SK-N-SH (cell line): ENCODE data around the gene PRKN. TPM values are rescaled to one million over a fixed set of nuclear protein-coding genes. Genes with fewer than 3 reads are reported as not detected.

Source experiments
- CTCF ChIA-PET: fragments of 300-600, 350-600 bp; formaldehyde crosslinking; extraction: SDS; loops from one replicate; lab custom pipeline; 2021; lab: Yijun Ruan, JAX
- POLR2A ChIA-PET: fragments of 350-600 bp; sonication (Branson Sonifier 250); formaldehyde crosslinking; extraction: SDS; loops from one replicate; lab custom pipeline; 2020; ENCODE audit warnings: antibody characterized with exemption, inconsistent platforms; lab: Yijun Ruan, JAX
- DNase-seq: peaks from one replicate; pipeline ENCODE4 v3.0.0; 2012
- H2AFZ ChIP-seq: fragments of 200-600 bp; sonication (generic); 2 replicates; pipeline ENCODE4 v1.8.1; 2016; ENCODE audit warnings: antibody characterized with exemption, mild to moderate bottlenecking, low read depth
- H3F3A ChIP-seq: fragments of 200-600 bp; sonication (generic); replicated peaks from 2 replicates; pipeline ENCODE3; 2016; ENCODE audit warnings: antibody characterized with exemption, mild to moderate bottlenecking; ENCODE audit not compliant: insufficient read depth
- H3K27ac ChIP-seq, 2 experiments: fragments of 200-500 bp in 1 of 2; fragments of 200-600 bp in 1 of 2; sonication (Bioruptor generic) in 1 of 2; sonication (generic), shearing (Covaris generic) in 1 of 2; 2 replicates each; pipeline versions ENCODE4 v1.5.1 to v1.6.1; 2014 to 2016; ENCODE audit warnings: low read depth in 2 of 2, inconsistent platforms in 1 of 2, low read length in 1 of 2, mild to moderate bottlenecking in 1 of 2, mixed read lengths in 1 of 2
- H3K27me3 ChIP-seq: fragments of 200-600 bp; sonication (generic), shearing (Covaris generic); 2 replicates; pipeline ENCODE4 v1.6.1; 2016; ENCODE audit warnings: mixed run types; ENCODE audit not compliant: insufficient read depth
- H3K36me3 ChIP-seq, 2 experiments: fragments of 200-500 bp in 1 of 2; fragments of 200-600 bp in 1 of 2; sonication (Bioruptor generic) in 1 of 2; sonication (generic) in 1 of 2; replicated peaks in 1 of 2; 2 replicates each; pipeline versions ENCODE3 to v1.5.1; 2014 to 2016; ENCODE audit warnings: low read length in 1 of 2, mild to moderate bottlenecking in 1 of 2; ENCODE audit not compliant: insufficient read depth in 2 of 2, control insufficient read depth in 1 of 2
- H3K4me1 ChIP-seq, 2 experiments: fragments of 200-500 bp in 1 of 2; fragments of 200-600 bp in 1 of 2; sonication (Bioruptor generic) in 1 of 2; sonication (generic), shearing (Covaris generic) in 1 of 2; 2 replicates each; pipeline versions ENCODE4 v1.5.1 to v1.6.1; 2014 to 2016; ENCODE audit warnings: low read depth in 1 of 2, low read length in 1 of 2, mixed run types in 1 of 2; ENCODE audit not compliant: insufficient read depth in 2 of 2, control insufficient read depth in 1 of 2
- H3K4me2 ChIP-seq: fragments of 200-600 bp; sonication (generic), shearing (Covaris generic); 2 replicates; pipeline ENCODE4 v1.6.1; 2017; ENCODE audit warnings: mixed run types
- H3K4me3 ChIP-seq, 2 experiments: fragments of 200-500 bp in 1 of 2; fragments of 200-600 bp in 1 of 2; sonication (Bioruptor generic) in 1 of 2; sonication (generic), shearing (Covaris generic) in 1 of 2; 2 replicates each; pipeline versions ENCODE4 v1.5.1 to v1.8.1; 2014 to 2016; ENCODE audit warnings: low read depth in 2 of 2, inconsistent platforms in 1 of 2, low read length in 1 of 2, mild to moderate bottlenecking in 1 of 2, mixed read lengths in 1 of 2, moderate library complexity in 1 of 2
- H3K79me2 ChIP-seq: fragments of 200-600 bp; sonication (generic); 2 replicates; pipeline ENCODE4 v1.8.1; 2017; ENCODE audit warnings: mild to moderate bottlenecking; ENCODE audit not compliant: insufficient read depth
- H3K9ac ChIP-seq: fragments of 200-600 bp; sonication (generic); 2 replicates; pipeline ENCODE4 v1.6.1; 2017; ENCODE audit warnings: mixed run types
- H3K9me2 ChIP-seq: fragments of 200-600 bp; sonication (generic); 2 replicates; pipeline ENCODE4 v1.6.1; 2017; ENCODE audit warnings: mixed run types
- H3K9me3 ChIP-seq: fragments of 200-600 bp; sonication (generic); 2 replicates; pipeline ENCODE4 v1.6.1; 2017; ENCODE audit warnings: mixed run types, mild to moderate bottlenecking, moderate library complexity
- H4K20me1 ChIP-seq: fragments of 200-600 bp; sonication (generic); 2 replicates; pipeline ENCODE4 v1.6.1; 2017; ENCODE audit warnings: mild to moderate bottlenecking, mixed run types; ENCODE audit not compliant: insufficient read depth
- CHD2 ChIP-seq: fragments of 150-350 bp; IDR thresholded peaks from 2 replicates; pipeline ENCODE4 v1.6.1; 2018; ENCODE audit warnings: low read length; ENCODE audit not compliant: partially characterized antibody
- EP300 ChIP-seq, 2 experiments: IDR thresholded peaks; 2 replicates each; pipeline versions ENCODE4 v1.4.0 to v1.6.1; 2012; ENCODE audit warnings: borderline replicate concordance in 1 of 2, low read depth in 1 of 2, low read length in 1 of 2
- FOXJ3 ChIP-seq: sonication (generic); formaldehyde crosslinking; IDR thresholded peaks from 2 replicates; pipeline ENCODE4 v1.5.1; 2020; ENCODE audit warnings: mild to moderate bottlenecking, missing genetic modification reagents
- GABPA ChIP-seq: IDR thresholded peaks from 2 replicates; pipeline ENCODE4 v1.4.0; 2012; ENCODE audit warnings: low read depth, mild to moderate bottlenecking
- GATA2 ChIP-seq: sonication (generic); formaldehyde crosslinking; IDR thresholded peaks from 2 replicates; pipeline ENCODE4 v1.5.0; 2020; ENCODE audit warnings: mild to moderate bottlenecking, missing genetic modification reagents
- JUND ChIP-seq: IDR thresholded peaks from 2 replicates; pipeline ENCODE4 v1.4.0; 2012
- MXI1 ChIP-seq: IDR thresholded peaks from 2 replicates; pipeline ENCODE4 v1.6.1; 2012; ENCODE audit warnings: mild to moderate bottlenecking, low read depth, low read length, improper control_type of control experiment
- NFIC ChIP-seq: IDR thresholded peaks from 2 replicates; pipeline ENCODE4 v1.4.0; 2012; ENCODE audit warnings: borderline replicate concordance
- POLR2AphosphoS5 ChIP-seq: IDR thresholded peaks from 2 replicates; pipeline ENCODE4 v1.6.1; 2012; ENCODE audit warnings: low read depth, low read length
- RAD21 ChIP-seq: IDR thresholded peaks from 2 replicates; pipeline ENCODE4 v1.6.1; 2012; ENCODE audit warnings: mild to moderate bottlenecking, low read length
- RCOR1 ChIP-seq: fragments of 150-350 bp; IDR thresholded peaks from 2 replicates; pipeline ENCODE4 v1.6.1; 2017; ENCODE audit warnings: antibody characterized with exemption, low read length
- RFX5 ChIP-seq: IDR thresholded peaks from 2 replicates; pipeline ENCODE4 v1.6.1; 2012; ENCODE audit warnings: mild to moderate bottlenecking, improper control_type of control experiment, low read length
- RXRA ChIP-seq: IDR thresholded peaks from 2 replicates; pipeline ENCODE4 v1.4.0; 2012; ENCODE audit warnings: low read depth, mild to moderate bottlenecking, borderline replicate concordance
- SIN3A ChIP-seq: IDR thresholded peaks from 2 replicates; pipeline ENCODE4 v1.6.1; 2012; ENCODE audit warnings: low read depth, mild to moderate bottlenecking, low read length, moderate library complexity, borderline replicate concordance
- TEAD4 ChIP-seq: IDR thresholded peaks from 2 replicates; pipeline ENCODE4 v1.4.0; 2012; ENCODE audit warnings: mild to moderate bottlenecking, borderline replicate concordance; ENCODE audit not compliant: insufficient read depth
- YY1 ChIP-seq: IDR thresholded peaks from 2 replicates; pipeline ENCODE4 v1.4.0; 2012; ENCODE audit warnings: low read depth, mild to moderate bottlenecking
- WGBS: methylation state at CpG from one replicate; pipeline ENCODE4 v1.1.6; 2017; ENCODE audit warnings: low lambda C conversion rate; 5-methylcytosine and 5-hydroxymethylcytosine counted together
- polyA plus RNA-seq, 3 experiments: library from polyadenylated mRNA; depleted of rRNA; stranded (reverse); fragments of >200 nt; gene quantifications; 2 replicates each; pipeline ENCODE4 v1.2.3, GENCODE V29; 2012
- TF ChIP-seq, protein P1 (sequence below): IDR thresholded peaks from 2 replicates; pipeline ENCODE4 v1.4.0; 2012; ENCODE audit warnings: low read depth, borderline replicate concordance
- TF ChIP-seq, protein P2 (sequence below): fragments of 150-350 bp; IDR thresholded peaks from 2 replicates; pipeline ENCODE4 v1.6.1; 2017; ENCODE audit warnings: antibody characterized with exemption, low read length, low read depth, borderline replicate concordance

The PRKN gene
- polyA plus RNA-seq, 1 of the 3 experiments (the other 2 are of a cell fraction) = 0.76 TPM

DNA sequence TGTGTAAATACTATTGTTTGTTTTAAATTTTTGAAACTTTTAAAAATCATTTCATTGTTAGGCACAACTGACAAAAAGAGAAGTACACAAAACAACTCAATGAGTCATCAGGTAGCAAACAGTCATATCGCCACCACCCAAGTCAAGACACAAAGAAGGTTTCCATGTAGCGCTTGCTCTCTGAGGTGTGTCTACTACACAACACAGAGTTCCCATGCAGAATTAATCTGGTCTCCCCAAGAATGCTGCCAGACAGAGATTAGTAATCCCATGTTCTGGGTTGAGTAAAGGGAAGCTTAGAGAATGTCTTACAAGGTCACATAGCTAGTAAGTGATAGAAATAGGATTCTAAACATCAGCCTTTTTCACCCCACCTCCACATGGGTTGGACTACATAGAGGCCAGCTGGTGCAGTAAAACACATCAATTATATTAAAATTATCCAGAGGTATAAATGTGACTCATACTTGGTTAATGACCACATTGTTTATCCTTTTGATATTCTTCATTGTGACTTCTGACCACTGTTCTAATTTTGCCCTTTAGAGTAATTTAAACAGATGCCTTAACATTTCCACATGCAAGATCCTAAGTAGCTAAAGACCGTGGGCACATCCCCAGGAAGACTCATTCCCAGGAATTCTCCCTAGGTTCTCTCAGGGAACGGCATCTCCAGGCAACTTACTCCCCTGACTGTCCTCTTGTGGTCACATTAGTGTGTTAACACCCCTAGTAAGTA, 413.5 kb downstream of the PRKN start:
- TF ChIP-seq RCOR1 = no peak
- no peak for TF ChIP-seq GATA2 (CRISPR knock-in tag)
- TF ChIP-seq, protein P1, sequence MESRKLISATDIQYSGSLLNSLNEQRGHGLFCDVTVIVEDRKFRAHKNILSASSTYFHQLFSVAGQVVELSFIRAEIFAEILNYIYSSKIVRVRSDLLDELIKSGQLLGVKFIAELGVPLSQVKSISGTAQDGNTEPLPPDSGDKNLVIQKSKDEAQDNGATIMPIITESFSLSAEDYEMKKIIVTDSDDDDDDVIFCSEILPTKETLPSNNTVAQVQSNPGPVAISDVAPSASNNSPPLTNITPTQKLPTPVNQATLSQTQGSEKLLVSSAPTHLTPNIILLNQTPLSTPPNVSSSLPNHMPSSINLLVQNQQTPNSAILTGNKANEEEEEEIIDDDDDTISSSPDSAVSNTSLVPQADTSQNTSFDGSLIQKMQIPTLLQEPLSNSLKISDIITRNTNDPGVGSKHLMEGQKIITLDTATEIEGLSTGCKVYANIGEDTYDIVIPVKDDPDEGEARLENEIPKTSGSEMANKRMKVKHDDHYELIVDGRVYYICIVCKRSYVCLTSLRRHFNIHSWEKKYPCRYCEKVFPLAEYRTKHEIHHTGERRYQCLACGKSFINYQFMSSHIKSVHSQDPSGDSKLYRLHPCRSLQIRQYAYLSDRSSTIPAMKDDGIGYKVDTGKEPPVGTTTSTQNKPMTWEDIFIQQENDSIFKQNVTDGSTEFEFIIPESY = no peak
- TF ChIP-seq RFX5 = no peak
- TF ChIP-seq FOXJ3 = no peak
- TF ChIP-seq RAD21 = no peak
- no peak for TF ChIP-seq SIN3A
- no peak for TF ChIP-seq POLR2AphosphoS5
- TF ChIP-seq, protein P2, sequence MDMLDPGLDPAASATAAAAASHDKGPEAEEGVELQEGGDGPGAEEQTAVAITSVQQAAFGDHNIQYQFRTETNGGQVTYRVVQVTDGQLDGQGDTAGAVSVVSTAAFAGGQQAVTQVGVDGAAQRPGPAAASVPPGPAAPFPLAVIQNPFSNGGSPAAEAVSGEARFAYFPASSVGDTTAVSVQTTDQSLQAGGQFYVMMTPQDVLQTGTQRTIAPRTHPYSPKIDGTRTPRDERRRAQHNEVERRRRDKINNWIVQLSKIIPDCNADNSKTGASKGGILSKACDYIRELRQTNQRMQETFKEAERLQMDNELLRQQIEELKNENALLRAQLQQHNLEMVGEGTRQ = no peak
- no peak for TF ChIP-seq YY1
- no peak for TF ChIP-seq MXI1
- no peak for TF ChIP-seq NFIC
- no peak for TF ChIP-seq EP300 (IDR thresholded peaks at IDR 0.05; ENCODE audit: borderline replicate concordance in 1 of 2, low read depth in 1 of 2, low read length in 1 of 2)
- no peak for TF ChIP-seq GABPA
- no peak for TF ChIP-seq JUND
- TF ChIP-seq, all 33 proteins: peak for 0
- Histone ChIP-seq H3F3A (no peaks in the 10 kb centered on the region), H3K27ac (no peak overlapping the region), H3K4me3 (no peak overlapping the region), H3K4me1 (no peaks in the 10 kb centered on the region), H3K36me3 (no peaks in the 10 kb centered on the region), H3K9me2 (no peaks in the 10 kb centered on the region), H2AFZ (no peak overlapping the region), H3K79me2 (no peaks in the 10 kb centered on the region), H4K20me1 (no peaks in the 10 kb centered on the region), H3K27me3 (no peaks in the 10 kb centered on the region), H3K4me2 (no peak overlapping the region), H3K9me3 (no peaks in the 10 kb centered on the region; the same call in 1 of the 2 replicates), H3K9ac (no peak overlapping the region)
- CTCF ChIA-PET = no interaction called here
- no peak for DNase-seq
- WGBS = 40% methylated on average over 4 of the region's 4 CpGs
- POLR2A ChIA-PET = no interaction called here

DNA sequence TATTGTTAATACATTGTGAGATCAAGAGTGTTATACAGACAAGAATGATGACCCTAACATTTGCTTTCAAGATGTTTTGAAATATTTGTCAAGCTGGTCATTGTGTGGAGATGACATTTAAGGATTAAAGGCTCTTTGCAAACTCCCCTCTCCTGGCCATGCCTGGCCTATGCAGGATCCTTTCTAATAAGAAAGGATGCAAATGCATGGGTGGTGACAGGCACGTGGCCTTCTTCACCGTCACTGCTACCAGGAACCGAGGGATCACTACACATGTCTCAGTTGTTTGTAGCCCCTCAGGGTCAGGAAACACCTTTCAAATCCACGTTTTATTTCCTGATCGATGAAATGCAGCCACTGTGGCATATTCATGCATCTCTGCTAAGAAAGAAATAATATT, 419.7 kb downstream of the PRKN start:
- H3F3A ChIP-seq = no peaks in the 10 kb centered on the region
- H2AFZ ChIP-seq = no peak overlapping the region
- TF ChIP-seq TEAD4 (no peak), GABPA (no peak), RAD21 (no peak), GATA2 (CRISPR knock-in tag) (no peak), RXRA (no peak), CHD2 (no peak)
- TF ChIP-seq, all 33 proteins: peak for 0
- no peak overlapping the region for H3K4me2 ChIP-seq
- H4K20me1 ChIP-seq = no peaks in the 10 kb centered on the region
- no peaks in the 10 kb centered on the region for H3K27me3 ChIP-seq
- ChIA-PET POLR2A (no interaction called here), CTCF (no interaction called here)
- H3K9me3 ChIP-seq = no peaks in the 10 kb centered on the region
- no peaks in the 10 kb centered on the region for H3K9me2 ChIP-seq
- WGBS = 37% methylated on average over 5 of the region's 5 CpGs
- H3K9ac ChIP-seq = no peak overlapping the region
- H3K4me1 ChIP-seq = no peaks in the 10 kb centered on the region
- H3K79me2 ChIP-seq = no peaks in the 10 kb centered on the region
- no peak overlapping the region for H3K4me3 ChIP-seq
- DNase-seq = no peak
- H3K27ac ChIP-seq = no peak overlapping the region
- no peaks in the 10 kb centered on the region for H3K36me3 ChIP-seq
